ENCODE data around the gene ITM2C.

Gene ITM2C

GRCh38 chr2:230893841-230894781 lies 29.4 kb downstream of the ITM2C start:
- DNase-seq = peak; percentile 47

GRCh38 chr2:230895536-230896345 lies 31.0 kb downstream of the ITM2C start:
- DNase-seq = peak; percentile 6

- DNase-seq = no peak
Observed at GRCh38 chr2:230896346-230897115, 31.8 kb downstream of the ITM2C start.

GRCh38 chr2:230898016-230898712 lies 33.4 kb downstream of the ITM2C start:
- peak; percentile 11 for DNase-seq

- DNase-seq = peak; percentile 1
Observed at GRCh38 chr2:230898713-230899091, 34.0 kb downstream of the ITM2C start.

GRCh38 chr2:230899287-230899686 lies 34.5 kb downstream of the ITM2C start:
- peak; percentile 8 for DNase-seq

GRCh38 chr2:230899786-230900185 lies 35.0 kb downstream of the ITM2C start:
- peak; percentile 17 for DNase-seq

GRCh38 chr2:230900336-230900995 lies 35.7 kb downstream of the ITM2C start:
- peak; percentile 10 for DNase-seq

- peak; percentile 10 for DNase-seq
Observed at GRCh38 chr2:230901006-230901405, 36.3 kb downstream of the ITM2C start.

GRCh38 chr2:230902180-230902899 lies 37.6 kb downstream of the ITM2C start:
- DNase-seq = peak; percentile 67

- peak; percentile 6 for DNase-seq
Observed at GRCh38 chr2:230903231-230904150, 38.7 kb downstream of the ITM2C start.

- no peak for DNase-seq
Observed at GRCh38 chr2:230904856-230905447, 40.2 kb downstream of the ITM2C start.

- peak; percentile 92 for DNase-seq
Observed at GRCh38 chr2:230905448-230906421, 41.0 kb downstream of the ITM2C start.

GRCh38 chr2:230906471-230907230 lies 41.9 kb downstream of the ITM2C start:
- peak; percentile 18 for DNase-seq

- peak; percentile 13 for DNase-seq
Observed at GRCh38 chr2:230907361-230908091, 42.8 kb downstream of the ITM2C start.

- DNase-seq = peak; percentile 9
Observed at GRCh38 chr2:230908092-230908594, 43.4 kb downstream of the ITM2C start.
